IMR-90 (cell line): ENCODE results near the gene ZNF524. TPM values are rescaled to one million over a fixed set of nuclear protein-coding genes. Genes with fewer than 3 reads are reported as not detected.
A peak's percentile ranks its signal among the peaks of the same experiment; 100 is the strongest.

Source experiments
- ATAC-seq: fragments of 200-7000 bp; cut with Tn5 transposase; 2 replicates; pipeline ENCODE4 v1.9.1; 2020; ENCODE audit warnings: low read depth, mild to moderate bottlenecking, moderate library complexity
- BruUV-seq: library from RNA; stranded (reverse); fragments of 400-500 nt; replicated peaks from 2 replicates; lab custom pipeline; 2021; lab: Mats Ljungman, UMichigan
- CTCF ChIA-PET: fragments of 300-600 bp; formaldehyde crosslinking; extraction: SDS; loops from one replicate; lab custom pipeline; 2021; ENCODE audit warnings: antibody characterized with exemption; lab: Yijun Ruan, JAX
- POLR2A ChIA-PET: fragments of 300-600 bp; sonication (Branson Sonifier 250); formaldehyde crosslinking; loops from one replicate; lab custom pipeline; 2022; ENCODE audit warnings: antibody characterized with exemption; ENCODE audit not compliant: unreplicated experiment; lab: Charles Lee
- DNase-seq: peaks from one replicate; pipeline ENCODE4 v3.0.0; 2013
- H2AFZ ChIP-seq: replicated peaks from 2 replicates; pipeline ENCODE3; 2013; ENCODE audit warnings: low read length, mild to moderate bottlenecking; ENCODE audit not compliant: poor library complexity
- H2AK5ac ChIP-seq: 2 replicates; pipeline ENCODE4 v1.6.1; 2013; ENCODE audit warnings: low read depth, low read length, inconsistent platforms
- H2AK9ac ChIP-seq: replicated peaks from 2 replicates; pipeline ENCODE3; 2013; ENCODE audit warnings: mild to moderate bottlenecking, low read depth, low read length, moderate library complexity; ENCODE audit not compliant: poor library complexity
- H2BK120ac ChIP-seq: 2 replicates; pipeline ENCODE4 v1.6.1; 2013; ENCODE audit warnings: low read depth, low read length, inconsistent platforms
- H2BK15ac ChIP-seq: 3 replicates; pipeline ENCODE4 v1.6.1; 2013; ENCODE audit warnings: low read depth, low read length, inconsistent platforms
- H2BK20ac ChIP-seq: 2 replicates; pipeline ENCODE4 v1.6.1; 2013; ENCODE audit warnings: low read depth, mild to moderate bottlenecking, inconsistent platforms, low read length, moderate library complexity
- H2BK5ac ChIP-seq: 2 replicates; pipeline ENCODE4 v1.6.1; 2013; ENCODE audit warnings: mild to moderate bottlenecking, low read depth, low read length, inconsistent platforms; ENCODE audit not compliant: poor library complexity, severe bottlenecking
- H3K14ac ChIP-seq: replicated peaks from 2 replicates; pipeline ENCODE4 v1.6.1; 2013; ENCODE audit warnings: low read depth, low read length, inconsistent platforms
- H3K18ac ChIP-seq: 2 replicates; pipeline ENCODE4 v1.6.1; 2013; ENCODE audit warnings: low read depth, low read length, control low read depth
- H3K23ac ChIP-seq: 2 replicates; pipeline ENCODE4 v1.6.1; 2013; ENCODE audit warnings: low read depth, low read length, inconsistent platforms
- H3K27ac ChIP-seq: 2 replicates; pipeline ENCODE4 v1.5.1; 2013; ENCODE audit warnings: mild to moderate bottlenecking, control low read depth, low read length; ENCODE audit not compliant: insufficient read depth
- H3K27me3 ChIP-seq: 2 replicates; pipeline ENCODE4 v1.6.1; 2013; ENCODE audit warnings: low read length; ENCODE audit not compliant: control insufficient read depth, insufficient read depth
- H3K36me3 ChIP-seq: 2 replicates; pipeline ENCODE4 v1.6.1; 2013; ENCODE audit warnings: low read length, mixed read lengths; ENCODE audit not compliant: control insufficient read depth, insufficient read depth
- H3K4ac ChIP-seq: 2 replicates; pipeline ENCODE4 v1.6.1; 2013; ENCODE audit warnings: low read depth, low read length, inconsistent platforms
- H3K4me1 ChIP-seq: 2 replicates; pipeline ENCODE4 v1.6.1; 2013; ENCODE audit warnings: low read length, mixed read lengths; ENCODE audit not compliant: control insufficient read depth, insufficient read depth
- H3K4me2 ChIP-seq: 2 replicates; pipeline ENCODE4 v1.6.1; 2013; ENCODE audit warnings: low read depth, mild to moderate bottlenecking, control low read depth, low read length, moderate library complexity
- H3K4me3 ChIP-seq: 2 replicates; pipeline ENCODE4 v1.5.1; 2013; ENCODE audit warnings: low read depth, mild to moderate bottlenecking, control low read depth, low read length, moderate library complexity; ENCODE audit not compliant: insufficient read depth
- H3K56ac ChIP-seq: 2 replicates; pipeline ENCODE4 v1.6.1; 2013; ENCODE audit warnings: low read length, inconsistent platforms; ENCODE audit not compliant: insufficient read depth; ENCODE audit errors: extremely low read depth
- H3K79me1 ChIP-seq, 2 experiments: 2 replicates each; pipeline ENCODE4 v1.6.1; 2013; ENCODE audit warnings: low read length in 2 of 2, inconsistent platforms in 1 of 2, low read depth in 1 of 2
- H3K9ac ChIP-seq: 2 replicates; pipeline ENCODE4 v1.6.1; 2013; ENCODE audit warnings: low read depth, low read length, control low read depth
- H3K9me1 ChIP-seq: 2 replicates; pipeline ENCODE4 v1.6.1; 2013; ENCODE audit warnings: low read length, inconsistent platforms; ENCODE audit not compliant: insufficient read depth
- H3K9me3 ChIP-seq: 2 replicates; pipeline ENCODE4 v1.6.1; 2013; ENCODE audit warnings: low read length; ENCODE audit not compliant: control insufficient read depth, insufficient read depth
- H4K20me1 ChIP-seq: 2 replicates; pipeline ENCODE4 v1.6.1; 2013; ENCODE audit warnings: low read length, inconsistent platforms; ENCODE audit not compliant: insufficient read depth
- H4K5ac ChIP-seq: 2 replicates; pipeline ENCODE4 v1.6.1; 2013; ENCODE audit warnings: mild to moderate bottlenecking, low read depth, low read length, control low read depth
- H4K8ac ChIP-seq, 2 experiments: 2 replicates each; pipeline ENCODE4 v1.6.1; 2013; ENCODE audit warnings: low read depth in 2 of 2, low read length in 2 of 2, control low read depth in 1 of 2, inconsistent platforms in 1 of 2
- H4K91ac ChIP-seq: 2 replicates; pipeline ENCODE4 v1.6.1; 2013; ENCODE audit warnings: low read depth, low read length, inconsistent platforms; ENCODE audit not compliant: insufficient read depth
- CEBPB ChIP-seq: IDR thresholded peaks from 2 replicates; pipeline ENCODE4 v1.6.1; 2012; ENCODE audit warnings: low read depth, low read length, improper control_type of control experiment
- RFX5 ChIP-seq: IDR thresholded peaks from 2 replicates; pipeline ENCODE4 v1.8.0; 2012; ENCODE audit warnings: low read depth, mild to moderate bottlenecking, low read length, moderate library complexity
- SMC3 ChIP-seq: fragments of 150-350 bp; IDR thresholded peaks from 2 replicates; pipeline ENCODE4 v1.6.1; 2016; ENCODE audit warnings: low read depth, mild to moderate bottlenecking, antibody characterized with exemption, low read length, moderate library complexity
- WGBS, 2 experiments: methylation state at CpG; one replicate each; pipeline versions ENCODE4 v1.1.5 to v1.1.7; 2013; ENCODE audit warnings: missing lambda C conversion rate in 2 of 2; ENCODE audit not compliant: insufficient read length in 1 of 2; ENCODE audit errors: extremely low coverage in 2 of 2; 5-methylcytosine and 5-hydroxymethylcytosine counted together
- dilution Hi-C: fragments of 300-500 bp; cut with HindIII; formaldehyde crosslinking; loops from one replicate; pipeline ENCODE4 v1.14.3; 2018; ENCODE audit warnings: low sequenced_read_pairs; ENCODE audit not compliant: unreplicated experiment
- in situ Hi-C: fragments of 300-500 bp; cut with MboI; formaldehyde crosslinking; loops from 3 replicates; pipeline ENCODE4 v1.14.3; 2019; ENCODE audit warnings: low sequenced_read_pairs, inconsistent platforms, mixed read lengths
- intact Hi-C: fragments of 100-400 bp; cut with micrococcal nuclease; formaldehyde crosslinking; loops from 2 replicates; pipeline ENCODE4 v1.10.0; 2022
- polyA plus RNA-seq, 3 experiments: library from polyadenylated mRNA; depleted of rRNA; stranded (reverse); fragments of >200 nt; gene quantifications; 2 replicates each; pipeline ENCODE4 v1.2.3, GENCODE V29; 2012; ENCODE audit warnings: low replicate concordance in 1 of 3
- total RNA-seq: library from RNA; depleted of rRNA; stranded (reverse); fragments of >200 nt; gene quantifications from 2 replicates; pipeline ENCODE4 v1.2.3, GENCODE V29; 2012

The ZNF524 gene
- total and polyA plus RNA-seq, 2 of the 4 experiments (the other 2 are of a cell fraction), result 2.3 to 6.6 TPM

- Histone ChIP-seq H3K4ac (no peak overlapping the region), H2BK20ac (no peak overlapping the region), H3K27me3 (no peaks in the 10 kb centered on the region), H2BK15ac (no peak overlapping the region), H3K23ac (no peak overlapping the region), H3K4me3 (no peak overlapping the region), H3K36me3 (peaks cover 39% of the 10 kb centered on the region), H3K18ac (no peak overlapping the region), H2AK5ac (no peak overlapping the region), H3K14ac (no peak overlapping the region), H4K20me1 (peaks cover 17% of the 10 kb centered on the region; the same call in 1 of the 2 replicates), H4K91ac (no peak overlapping the region), H2BK120ac (no peak overlapping the region), H3K9me3 (no peaks in the 10 kb centered on the region), H4K5ac (no peak overlapping the region), H3K9me1 (peaks cover 15% of the 10 kb centered on the region; the same call in 1 of the 2 replicates), H2BK5ac (no peak overlapping the region), H3K79me1 (peaks cover 15 to 48% of the 10 kb centered on the region in 2 experiments), H2AK9ac (no peak overlapping the region), H3K56ac (no peak overlapping the region), H3K27ac (peak overlapping the region; percentile 14; the same call in 1 of the 2 replicates), H3K9ac (no peak overlapping the region), H3K4me1 (peaks cover 13% of the 10 kb centered on the region), H2AFZ (no peak overlapping the region), H3K4me2 (peak overlapping the region; percentile 57; the same call in 1 of the 2 replicates), H4K8ac (no peak overlapping the region)
- ATAC-seq, result peak; percentile 40
- BruUV-seq, result no TSS peak
- WGBS, 2 experiments, result 67% methylated on average over 1 of the region's 3 CpGs; no CpG with 5 or more reads in 1 of the 2 experiments
- POLR2A ChIA-PET, result no interaction called here
- CTCF ChIA-PET, result interaction anchor here (0.6 to 2.4 kb wide), 5 partner anchors 12 to 116 kb away, joined by 4 to 11 read pairs (median 4); partner anchors contain the start of gene ZNF865
- in situ Hi-C loops (no loop called here), intact Hi-C loops (no loop called here), dilution Hi-C loops (no loop called here)
- no peak for TF ChIP-seq RFX5
- TF ChIP-seq CEBPB, result peak; percentile 81
- no peak for TF ChIP-seq SMC3
- peak; percentile 61 for DNase-seq
Measured at GRCh38 chr19:55619286-55619685, 19.2 kb downstream of the ZNF524 start.
